Stimulated activated naive CD8-positive, alpha-beta T cell treated with anti-CD3 and anti-CD28 coated beads, Interleukin-15, amount 100 ng/mL, for 72 hours (primary cell): ENCODE measurements around the gene PLAAT4.
"Not testable (repeated sequence)": the region's sequence is repeated elsewhere in the genome, so short reads cannot be mapped to it uniquely, and the experiment has no call there.

Source experiments
- ATAC-seq: fragments of 150-1000 bp; cut with Tn5 transposase; 2 replicates; pipeline ENCODE4 v1.10.0; 2021; ENCODE audit warnings: mild to moderate bottlenecking, moderate library complexity
- DNase-seq, 2 donors: peaks; one replicate each; pipeline ENCODE4 v3.0.0; 2021 to 2022
- H3K27ac Mint-ChIP-seq, 2 donors: one replicate each; pipeline ENCODE4 v1.8.0; 2022; ENCODE audit warnings: mild to moderate bottlenecking in 2 of 2, mixed read lengths in 2 of 2, moderate library complexity in 2 of 2
- H3K27me3 Mint-ChIP-seq: one replicate; pipeline ENCODE4 v1.8.0; 2022; ENCODE audit warnings: mixed read lengths
- H3K4me1 Mint-ChIP-seq: one replicate; pipeline ENCODE4 v1.8.0; 2022; ENCODE audit warnings: mild to moderate bottlenecking, mixed read lengths
- H3K4me3 Mint-ChIP-seq, 2 donors: one replicate each; pipeline ENCODE4 v1.8.0; 2022; ENCODE audit warnings: mild to moderate bottlenecking in 2 of 2, mixed read lengths in 2 of 2, moderate library complexity in 1 of 2
- H3K9me3 Mint-ChIP-seq, 2 donors: one replicate each; pipeline ENCODE4 v1.8.0; 2022; ENCODE audit warnings: mixed read lengths in 2 of 2

The PLAAT4 gene

GRCh38 chr11:63564784-63565350, 28.3 kb downstream of the PLAAT4 start:
- peak overlapping the region in 1 of 2 donors; percentile 71 for H3K27ac Mint-ChIP-seq
- no peaks in the 10 kb centered on the region for H3K9me3 Mint-ChIP-seq
- peaks cover 79% of the 10 kb centered on the region for H3K4me1 Mint-ChIP-seq
- no peak for DNase-seq
- peak overlapping the region in 1 of 2 donors; percentile 17 for H3K4me3 Mint-ChIP-seq
- ATAC-seq = no peak
- H3K27me3 Mint-ChIP-seq = no peaks in the 10 kb centered on the region

- Mint-ChIP-seq H3K27me3 (no peaks in the 10 kb centered on the region), H3K4me1 (peaks cover 71% of the 10 kb centered on the region), H3K9me3 (no peaks in the 10 kb centered on the region), H3K4me3 (peak overlapping the region; percentile 62 to 80), H3K27ac (peak overlapping the region; percentile 81 to 95)
- peak; percentile 42 to 67 for DNase-seq
- ATAC-seq = peak; percentile 89
Measured at GRCh38 chr11:63567044-63567840, 30.6 kb downstream of the PLAAT4 start.

GRCh38 chr11:63569570-63569969, 33.0 kb downstream of the PLAAT4 start:
- Mint-ChIP-seq H3K4me3 (no peak overlapping the region), H3K27ac (no peak overlapping the region), H3K27me3 (no peaks in the 10 kb centered on the region), H3K9me3 (peaks cover 0 to 5% of the 10 kb centered on the region in 2 donors), H3K4me1 (peaks cover 62% of the 10 kb centered on the region)
- DNase-seq = no peak
- no peak for ATAC-seq

- Mint-ChIP-seq H3K27ac (no peak overlapping the region), H3K27me3 (no peaks in the 10 kb centered on the region), H3K9me3 (peaks cover 0 to 5% of the 10 kb centered on the region in 2 donors), H3K4me3 (no peak overlapping the region), H3K4me1 (peaks cover 59% of the 10 kb centered on the region)
- ATAC-seq (no peak), DNase-seq (no peak)
Measured at GRCh38 chr11:63572026-63572688, 35.5 kb downstream of the PLAAT4 start.

- DNase-seq = peak in 1 of 2 donors; percentile 48
- peak; percentile 93 for ATAC-seq
Measured at GRCh38 chr11:63573881-63574855, 37.6 kb downstream of the PLAAT4 start.

GRCh38 chr11:63574856-63575602, 38.4 kb downstream of the PLAAT4 start:
- ATAC-seq (no peak), DNase-seq (no peak)
- no peaks in the 10 kb centered on the region for H3K27me3 Mint-ChIP-seq
- peak overlapping the region; percentile 80 to 86 for H3K4me3 Mint-ChIP-seq
- H3K9me3 Mint-ChIP-seq = peaks cover 0 to 5% of the 10 kb centered on the region in 2 donors
- H3K4me1 Mint-ChIP-seq = peaks cover 41% of the 10 kb centered on the region
- H3K27ac Mint-ChIP-seq = peak overlapping the region; percentile 56 to 90

More at GRCh38 chr11:63573881-63574855, 37.6 kb downstream of the PLAAT4 start:
- peaks cover 0 to 5% of the 10 kb centered on the region in 2 donors for H3K9me3 Mint-ChIP-seq
- H3K4me3 Mint-ChIP-seq = peak overlapping the region; percentile 80 to 86
- H3K4me1 Mint-ChIP-seq = peaks cover 41% of the 10 kb centered on the region
- peak overlapping the region; percentile 56 to 90 for H3K27ac Mint-ChIP-seq
- no peaks in the 10 kb centered on the region for H3K27me3 Mint-ChIP-seq

GRCh38 chr11:63578882-63579281, 42.3 kb downstream of the PLAAT4 start:
- Mint-ChIP-seq H3K9me3 (peaks cover 9 to 24% of the 10 kb centered on the region in 2 donors), H3K4me1 (peaks cover 39% of the 10 kb centered on the region)
- not testable (repeated sequence) for H3K4me3 Mint-ChIP-seq, H3K27ac Mint-ChIP-seq, H3K27me3 Mint-ChIP-seq, ATAC-seq, DNase-seq

GRCh38 chr11:63581224-63581623, 44.6 kb downstream of the PLAAT4 start:
- H3K27ac Mint-ChIP-seq, ATAC-seq: not testable (repeated sequence)

GRCh38 chr11:63583357-63583677, 46.7 kb downstream of the PLAAT4 start:
- Mint-ChIP-seq H3K27me3 (no peaks in the 10 kb centered on the region), H3K27ac (no peak overlapping the region), H3K4me3 (no peak overlapping the region), H3K4me1 (peaks cover 16% of the 10 kb centered on the region), H3K9me3 (peaks cover 9 to 20% of the 10 kb centered on the region in 2 donors)
- ATAC-seq (no peak), DNase-seq (no peak)

More at GRCh38 chr11:63581224-63581623, 44.6 kb downstream of the PLAAT4 start:
- not testable (repeated sequence) for DNase-seq, H3K4me3 Mint-ChIP-seq, H3K27me3 Mint-ChIP-seq
- peaks cover 9 to 20% of the 10 kb centered on the region in 2 donors for H3K9me3 Mint-ChIP-seq
- peaks cover 16% of the 10 kb centered on the region for H3K4me1 Mint-ChIP-seq

GRCh38 chr11:63586451-63587166, 50.0 kb downstream of the PLAAT4 start:
- DNase-seq (no peak), ATAC-seq (no peak)
- Mint-ChIP-seq H3K9me3 (peaks cover 6 to 8% of the 10 kb centered on the region in 2 donors), H3K4me1 (peaks cover 15% of the 10 kb centered on the region), H3K27me3 (no peaks in the 10 kb centered on the region), H3K4me3 (no peak overlapping the region), H3K27ac (no peak overlapping the region)

GRCh38 chr11:63589000-63589399, 52.4 kb downstream of the PLAAT4 start:
- no peak for ATAC-seq
- H3K27me3 Mint-ChIP-seq = no peaks in the 10 kb centered on the region
- no peak overlapping the region for H3K27ac Mint-ChIP-seq
- no peak for DNase-seq
- H3K4me1 Mint-ChIP-seq = no peaks in the 10 kb centered on the region
- H3K9me3 Mint-ChIP-seq = no peaks in the 10 kb centered on the region
- no peak overlapping the region for H3K4me3 Mint-ChIP-seq

GRCh38 chr11:63590024-63590788, 53.6 kb downstream of the PLAAT4 start:
- ATAC-seq (no peak), DNase-seq (no peak)
- H3K27me3 Mint-ChIP-seq = no peaks in the 10 kb centered on the region
- no peak overlapping the region for H3K4me3 Mint-ChIP-seq
- no peaks in the 10 kb centered on the region for H3K4me1 Mint-ChIP-seq
- H3K9me3 Mint-ChIP-seq = no peaks in the 10 kb centered on the region
- H3K27ac Mint-ChIP-seq = no peak overlapping the region

- Mint-ChIP-seq H3K4me1 (no peaks in the 10 kb centered on the region), H3K9me3 (no peaks in the 10 kb centered on the region), H3K27me3 (no peaks in the 10 kb centered on the region), H3K4me3 (no peak overlapping the region), H3K27ac (peak overlapping the region in 1 of 2 donors; percentile 60)
- no peak for ATAC-seq
- no peak for DNase-seq
Measured at GRCh38 chr11:63592975-63593395, 56.4 kb downstream of the PLAAT4 start.
